ENCODE data around the gene SIX4. TPM values are rescaled to one million over a fixed set of nuclear protein-coding genes. Genes with fewer than 3 reads are reported as not detected.

The SIX4 gene
- total RNA-seq, 5 donors from 2014 or later (not counting 1 experiment from before 2014, with no cell fraction given): 0.12 to 0.22 (median 0.13) TPM; not detected in 2

GRCh38 chr14:60677701-60678100 lies 46.5 kb downstream of the SIX4 start:
- no peak overlapping the region for H3K27ac Mint-ChIP-seq
- DNase-seq: no peak
- Histone ChIP-seq H3K27ac (ENCODE audit: low read length) (no peak overlapping the region), H3K27me3 (replicated peaks in 1 of 2; ENCODE audit: control insufficient read depth in 2 of 2, extremely low read depth in 1 of 2, insufficient read depth in 2 of 2, low read length in 1 of 2) (peaks cover 0 to 4% of the 10 kb centered on the region in 2 experiments), H3K9me3 (no peaks in the 10 kb centered on the region), H3K36me3 (ENCODE audit: control insufficient read depth in 2 of 2, extremely low read depth in 1 of 2, insufficient read depth in 1 of 2, low read length in 1 of 2) (no peaks in the 10 kb centered on the region), H3K4me1 (ENCODE audit: control insufficient read depth in 1 of 2, extremely low read depth in 1 of 2, insufficient read depth in 2 of 2, low read length in 2 of 2) (no peaks in the 10 kb centered on the region), H3K4me3 (ENCODE audit: control insufficient read depth in 1 of 2, extremely low read depth in 1 of 2, low read length in 1 of 2) (no peak overlapping the region)
- ChIA-PET POLR2A (no interaction called here), CTCF (no interaction called here)
- ATAC-seq (replicated peaks in 1 of 4): no peak
- H3K9me3 Mint-ChIP-seq: no peaks in the 10 kb centered on the region
- H3K36me3 Mint-ChIP-seq: no peaks in the 10 kb centered on the region
- no peak overlapping the region for H3K4me3 Mint-ChIP-seq
- H3K27me3 Mint-ChIP-seq: peaks cover 11 to 16% of the 10 kb centered on the region in 2 donors
- no peaks in the 10 kb centered on the region for H3K4me1 Mint-ChIP-seq

- H3K4me3 Mint-ChIP-seq: no peak overlapping the region
- H3K9me3 Mint-ChIP-seq: no peaks in the 10 kb centered on the region
- Histone ChIP-seq H3K4me3 (ENCODE audit: control insufficient read depth in 1 of 2, extremely low read depth in 1 of 2, low read length in 1 of 2) (no peak overlapping the region), H3K27me3 (replicated peaks in 1 of 2; ENCODE audit: control insufficient read depth in 2 of 2, extremely low read depth in 1 of 2, insufficient read depth in 2 of 2, low read length in 1 of 2) (peaks cover 0 to 9% of the 10 kb centered on the region in 2 experiments), H3K36me3 (ENCODE audit: control insufficient read depth in 2 of 2, extremely low read depth in 1 of 2, insufficient read depth in 1 of 2, low read length in 1 of 2) (no peaks in the 10 kb centered on the region), H3K4me1 (ENCODE audit: control insufficient read depth in 1 of 2, extremely low read depth in 1 of 2, insufficient read depth in 2 of 2, low read length in 2 of 2) (no peaks in the 10 kb centered on the region), H3K27ac (ENCODE audit: low read length) (no peak overlapping the region), H3K9me3 (no peaks in the 10 kb centered on the region)
- no peak overlapping the region for H3K27ac Mint-ChIP-seq
- POLR2A ChIA-PET: no interaction called here
- H3K4me1 Mint-ChIP-seq: no peaks in the 10 kb centered on the region
- CTCF ChIA-PET: no interaction called here
- no peaks in the 10 kb centered on the region for H3K36me3 Mint-ChIP-seq
- no CpG with 5 or more reads among the region's 3 CpGs for WGBS (ENCODE audit: insufficient coverage)
- ATAC-seq (replicated peaks in 1 of 4) (no peak), DNase-seq (no peak)
- peaks cover 6 to 8% of the 10 kb centered on the region in 2 donors for H3K27me3 Mint-ChIP-seq
Measured at GRCh38 chr14:60670989-60671388, 53.2 kb downstream of the SIX4 start.

GRCh38 chr14:60668431-60669112 lies 55.6 kb downstream of the SIX4 start:
- H3K27ac Mint-ChIP-seq: no peak overlapping the region
- H3K9me3 Mint-ChIP-seq: no peaks in the 10 kb centered on the region
- WGBS (ENCODE audit: insufficient coverage): no CpG with 5 or more reads among the region's 5 CpGs
- DNase-seq (no peak), ATAC-seq (replicated peaks in 1 of 4) (no peak)
- ChIA-PET POLR2A (no interaction called here), CTCF (no interaction called here)
- H3K4me1 Mint-ChIP-seq: no peaks in the 10 kb centered on the region
- no peaks in the 10 kb centered on the region for H3K36me3 Mint-ChIP-seq
- peaks cover 19% of the 10 kb centered on the region in 2 donors for H3K27me3 Mint-ChIP-seq
- H3K4me3 ChIP-seq (ENCODE audit: control insufficient read depth in 1 of 2, extremely low read depth in 1 of 2, low read length in 1 of 2): no peak overlapping the region
- H3K27ac ChIP-seq (ENCODE audit: low read length): no peak overlapping the region
- no peak overlapping the region for H3K4me3 Mint-ChIP-seq
- H3K4me1 ChIP-seq (ENCODE audit: control insufficient read depth in 1 of 2, extremely low read depth in 1 of 2, insufficient read depth in 2 of 2, low read length in 2 of 2): no peaks in the 10 kb centered on the region
- H3K9me3 ChIP-seq: no peaks in the 10 kb centered on the region
- no peaks in the 10 kb centered on the region for H3K36me3 ChIP-seq (ENCODE audit: control insufficient read depth in 2 of 2, extremely low read depth in 1 of 2, insufficient read depth in 1 of 2, low read length in 1 of 2)
- peaks cover 5 to 13% of the 10 kb centered on the region in 2 experiments for H3K27me3 ChIP-seq (replicated peaks in 1 of 2; ENCODE audit: control insufficient read depth in 2 of 2, extremely low read depth in 1 of 2, insufficient read depth in 2 of 2, low read length in 1 of 2)

- Histone ChIP-seq H3K9me3 (no peaks in the 10 kb centered on the region), H3K4me3 (ENCODE audit: control insufficient read depth in 1 of 2, extremely low read depth in 1 of 2, low read length in 1 of 2) (no peak overlapping the region), H3K27ac (ENCODE audit: low read length) (no peak overlapping the region), H3K4me1 (ENCODE audit: control insufficient read depth in 1 of 2, extremely low read depth in 1 of 2, insufficient read depth in 2 of 2, low read length in 2 of 2) (no peaks in the 10 kb centered on the region), H3K36me3 (ENCODE audit: control insufficient read depth in 2 of 2, extremely low read depth in 1 of 2, insufficient read depth in 1 of 2, low read length in 1 of 2) (no peaks in the 10 kb centered on the region), H3K27me3 (replicated peaks in 1 of 2; ENCODE audit: control insufficient read depth in 2 of 2, extremely low read depth in 1 of 2, insufficient read depth in 2 of 2, low read length in 1 of 2) (peaks cover 9 to 15% of the 10 kb centered on the region in 2 experiments)
- no peak overlapping the region for H3K27ac Mint-ChIP-seq
- H3K9me3 Mint-ChIP-seq: no peaks in the 10 kb centered on the region
- 86% methylated on average over 1 of the region's 3 CpGs for WGBS (ENCODE audit: insufficient coverage)
- ChIA-PET POLR2A (no interaction called here), CTCF (no interaction called here)
- H3K4me3 Mint-ChIP-seq: no peak overlapping the region
- peaks cover 33 to 38% of the 10 kb centered on the region in 2 donors for H3K27me3 Mint-ChIP-seq
- no peaks in the 10 kb centered on the region for H3K36me3 Mint-ChIP-seq
- DNase-seq (no peak), ATAC-seq (replicated peaks in 1 of 4) (no peak)
- no peaks in the 10 kb centered on the region for H3K4me1 Mint-ChIP-seq
Measured at GRCh38 chr14:60665177-60665550, 59.0 kb downstream of the SIX4 start.

GRCh38 chr14:60662982-60663381 lies 61.2 kb downstream of the SIX4 start:
- POLR2A ChIA-PET: no interaction called here
- peaks cover 4 to 11% (median 9%) of the 10 kb centered on the region in 3 donors for H3K4me1 Mint-ChIP-seq
- CTCF ChIA-PET: no interaction called here
- H3K4me1 ChIP-seq (ENCODE audit: control insufficient read depth in 1 of 2, extremely low read depth in 1 of 2, insufficient read depth in 2 of 2, low read length in 2 of 2): no peaks in the 10 kb centered on the region
- no peak overlapping the region for H3K4me3 ChIP-seq (ENCODE audit: control insufficient read depth in 1 of 2, extremely low read depth in 1 of 2, low read length in 1 of 2)
- WGBS (ENCODE audit: insufficient coverage): no CpG with 5 or more reads among the region's 1 CpG
- H3K9me3 ChIP-seq: no peaks in the 10 kb centered on the region
- peaks cover 52 to 59% of the 10 kb centered on the region in 2 donors for H3K27me3 Mint-ChIP-seq
- H3K36me3 Mint-ChIP-seq: no peaks in the 10 kb centered on the region
- no peak overlapping the region for H3K27ac Mint-ChIP-seq
- no peaks in the 10 kb centered on the region for H3K36me3 ChIP-seq (ENCODE audit: control insufficient read depth in 2 of 2, extremely low read depth in 1 of 2, insufficient read depth in 1 of 2, low read length in 1 of 2)
- no peak overlapping the region for H3K4me3 Mint-ChIP-seq
- H3K9me3 Mint-ChIP-seq: no peaks in the 10 kb centered on the region
- DNase-seq: no peak
- peaks cover 18% of the 10 kb centered on the region in 2 experiments for H3K27me3 ChIP-seq (replicated peaks in 1 of 2; ENCODE audit: control insufficient read depth in 2 of 2, extremely low read depth in 1 of 2, insufficient read depth in 2 of 2, low read length in 1 of 2)
- H3K27ac ChIP-seq (ENCODE audit: low read length): no peak overlapping the region
- ATAC-seq (replicated peaks in 1 of 4): no peak

GRCh38 chr14:60661721-60662120 lies 62.4 kb downstream of the SIX4 start:
- POLR2A ChIA-PET: no interaction called here
- peaks cover 18 to 26% of the 10 kb centered on the region in 2 experiments for H3K27me3 ChIP-seq (replicated peaks in 1 of 2; ENCODE audit: control insufficient read depth in 2 of 2, extremely low read depth in 1 of 2, insufficient read depth in 2 of 2, low read length in 1 of 2)
- no peaks in the 10 kb centered on the region for H3K36me3 ChIP-seq (ENCODE audit: control insufficient read depth in 2 of 2, extremely low read depth in 1 of 2, insufficient read depth in 1 of 2, low read length in 1 of 2)
- CTCF ChIA-PET: no interaction called here
- WGBS (ENCODE audit: insufficient coverage): no CpG with 5 or more reads among the region's 1 CpG
- Mint-ChIP-seq H3K9me3 (no peaks in the 10 kb centered on the region), H3K27ac (no peak overlapping the region), H3K4me1 (peaks cover 12 to 22% (median 14%) of the 10 kb centered on the region in 3 donors), H3K27me3 (peaks cover 58 to 70% of the 10 kb centered on the region in 2 donors), H3K4me3 (no peak overlapping the region), H3K36me3 (no peaks in the 10 kb centered on the region)
- DNase-seq: no peak
- peaks cover under 1 to 11% of the 10 kb centered on the region in 2 experiments for H3K4me1 ChIP-seq (ENCODE audit: control insufficient read depth in 1 of 2, extremely low read depth in 1 of 2, insufficient read depth in 2 of 2, low read length in 2 of 2)
- no peaks in the 10 kb centered on the region for H3K9me3 ChIP-seq
- H3K4me3 ChIP-seq (ENCODE audit: control insufficient read depth in 1 of 2, extremely low read depth in 1 of 2, low read length in 1 of 2): no peak overlapping the region
- ATAC-seq (replicated peaks in 1 of 4): no peak
- H3K27ac ChIP-seq (ENCODE audit: low read length): no peak overlapping the region

Measured in T-cell (primary cell).